VCaP (cell line): Measurements from ENCODE around the gene PLEKHG5.

ENCODE experiments used
- H3K27ac ChIP-seq: fragments of 450-650 bp; 2 replicates; pipeline ENCODE4 v1.5.1; 2017
- CTCF ChIP-seq: fragments of 450-650 bp; conservative IDR thresholded peaks from 2 replicates; pipeline ENCODE4 v1.5.1; 2017; ENCODE audit warnings: mild to moderate bottlenecking, moderate library complexity

Gene PLEKHG5

GRCh38 chr1:6530504-6531160 is 39.2 kb upstream of the PLEKHG5 start:
- TF ChIP-seq CTCF = no peak
- no peak overlapping the region for H3K27ac ChIP-seq

- TF ChIP-seq CTCF = no peak
Observed at GRCh38 chr1:6528492-6528891, 37.0 kb upstream of the PLEKHG5 start.

GRCh38 chr1:6526316-6526715 is 34.8 kb upstream of the PLEKHG5 start:
- H3K27ac ChIP-seq = no peak overlapping the region
- TF ChIP-seq CTCF = no peak

More at GRCh38 chr1:6528492-6528891, 37.0 kb upstream of the PLEKHG5 start:
- H3K27ac ChIP-seq = no peak overlapping the region

GRCh38 chr1:6523566-6523965 is 32.1 kb upstream of the PLEKHG5 start:
- H3K27ac ChIP-seq = no peak overlapping the region
- peak; percentile 69 for TF ChIP-seq CTCF

GRCh38 chr1:6521536-6521935 is 30.1 kb upstream of the PLEKHG5 start:
- no peak overlapping the region for H3K27ac ChIP-seq
- TF ChIP-seq CTCF = no peak

GRCh38 chr1:6519935-6520671 is 28.6 kb upstream of the PLEKHG5 start:
- TF ChIP-seq CTCF = no peak
- H3K27ac ChIP-seq = no peak overlapping the region

GRCh38 chr1:6519491-6519934 is 28.0 kb upstream of the PLEKHG5 start:
- no peak for TF ChIP-seq CTCF
- no peak overlapping the region for H3K27ac ChIP-seq
